ELF-1 (cell line): ENCODE results near the gene GUK1.

Source experiments
- DNase-seq: peaks from one replicate; pipeline ENCODE4 v3.0.0-alpha.2; 2016; ENCODE audit warnings: low read depth, low spot score

Gene GUK1, protein sequence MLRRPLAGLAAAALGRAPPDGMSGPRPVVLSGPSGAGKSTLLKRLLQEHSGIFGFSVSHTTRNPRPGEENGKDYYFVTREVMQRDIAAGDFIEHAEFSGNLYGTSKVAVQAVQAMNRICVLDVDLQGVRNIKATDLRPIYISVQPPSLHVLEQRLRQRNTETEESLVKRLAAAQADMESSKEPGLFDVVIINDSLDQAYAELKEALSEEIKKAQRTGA

DNA sequence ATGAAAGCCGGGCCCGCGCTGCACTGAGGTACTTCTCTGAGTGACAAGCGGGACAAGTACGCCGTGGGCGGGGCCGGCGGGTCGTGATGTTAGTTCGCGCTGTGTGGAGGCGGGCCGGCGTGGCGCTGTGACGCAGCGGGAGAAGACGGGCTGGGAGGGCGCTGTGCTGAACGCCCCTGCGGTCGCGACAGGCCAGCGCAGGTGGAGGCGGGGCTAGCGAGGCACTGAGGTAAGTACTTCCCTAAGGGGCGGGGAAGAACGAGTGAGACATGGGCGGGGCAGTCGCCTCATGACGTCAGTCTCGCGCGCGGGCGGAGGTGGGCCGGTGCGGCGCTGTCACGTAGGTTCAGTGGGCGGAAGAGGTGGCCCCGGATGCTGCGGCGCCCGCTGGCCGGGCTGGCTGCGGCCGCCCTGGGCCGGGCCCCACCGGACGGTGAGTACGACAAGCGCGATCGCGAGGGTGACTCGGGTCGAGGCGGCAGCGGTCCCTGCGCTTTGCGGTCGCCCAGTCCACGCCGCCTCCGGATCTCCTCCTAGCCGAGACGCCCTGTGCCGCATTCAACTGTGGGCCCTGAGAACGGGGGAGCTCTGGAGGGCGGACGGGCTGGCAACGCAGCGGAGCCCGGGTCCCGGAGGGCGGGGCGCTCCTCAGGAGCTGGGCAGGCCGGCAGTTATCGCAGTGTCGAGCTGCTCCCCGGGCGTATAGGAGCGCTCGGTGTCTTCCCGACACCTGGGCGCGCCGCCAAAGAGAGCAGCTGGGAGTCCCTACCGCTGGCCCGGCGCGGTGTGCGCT lies at the start of gene GUK1:
GUK1 (plus strand) TSS at position 349 of the 793 bp plus-strand sequence; CDS start at position 373, 24 bp downstream.
- peak; percentile 100 for DNase-seq

- DNase-seq = peak; percentile 1
Observed at GRCh38 chr1:228090613-228091081, 49.4 kb upstream of the GUK1 start.

- no peak for DNase-seq
Observed at GRCh38 chr1:228091084-228091483, 49.0 kb upstream of the GUK1 start.

DNA sequence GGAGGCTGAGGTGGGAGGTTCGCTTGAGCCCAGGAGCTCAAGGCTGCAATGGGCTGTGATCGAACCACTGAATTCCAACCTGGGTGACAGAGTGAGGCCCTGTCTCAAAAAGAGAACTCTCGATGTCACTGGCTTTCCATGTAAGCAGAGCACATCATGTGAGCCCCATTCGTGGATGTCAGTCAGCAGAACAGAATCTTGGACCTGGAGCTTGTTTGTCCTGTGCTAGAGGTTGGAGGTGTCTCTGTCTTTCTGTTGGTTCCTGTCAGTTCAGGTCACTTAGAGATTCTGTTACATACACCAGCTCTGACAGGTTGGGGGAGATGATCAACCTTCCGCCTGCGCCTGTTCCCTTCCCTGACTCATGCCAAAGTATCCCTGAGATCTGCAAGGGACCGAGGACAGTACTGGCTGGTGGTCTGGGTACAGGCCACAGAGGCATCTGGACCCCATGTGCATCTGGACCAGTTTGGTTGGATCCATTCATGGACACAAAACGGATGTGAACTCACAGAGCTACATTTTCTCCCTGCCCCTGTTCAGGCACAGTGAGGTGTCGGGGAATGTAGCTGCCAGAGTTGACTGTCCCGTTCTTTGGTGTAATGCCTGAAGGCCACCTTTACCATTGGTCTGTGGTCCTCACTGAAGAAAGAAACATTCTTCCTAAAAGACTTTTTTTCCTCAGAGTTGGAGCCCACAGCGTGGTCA lies 47.6 kb upstream of the GUK1 start:
- DNase-seq = no peak

DNA sequence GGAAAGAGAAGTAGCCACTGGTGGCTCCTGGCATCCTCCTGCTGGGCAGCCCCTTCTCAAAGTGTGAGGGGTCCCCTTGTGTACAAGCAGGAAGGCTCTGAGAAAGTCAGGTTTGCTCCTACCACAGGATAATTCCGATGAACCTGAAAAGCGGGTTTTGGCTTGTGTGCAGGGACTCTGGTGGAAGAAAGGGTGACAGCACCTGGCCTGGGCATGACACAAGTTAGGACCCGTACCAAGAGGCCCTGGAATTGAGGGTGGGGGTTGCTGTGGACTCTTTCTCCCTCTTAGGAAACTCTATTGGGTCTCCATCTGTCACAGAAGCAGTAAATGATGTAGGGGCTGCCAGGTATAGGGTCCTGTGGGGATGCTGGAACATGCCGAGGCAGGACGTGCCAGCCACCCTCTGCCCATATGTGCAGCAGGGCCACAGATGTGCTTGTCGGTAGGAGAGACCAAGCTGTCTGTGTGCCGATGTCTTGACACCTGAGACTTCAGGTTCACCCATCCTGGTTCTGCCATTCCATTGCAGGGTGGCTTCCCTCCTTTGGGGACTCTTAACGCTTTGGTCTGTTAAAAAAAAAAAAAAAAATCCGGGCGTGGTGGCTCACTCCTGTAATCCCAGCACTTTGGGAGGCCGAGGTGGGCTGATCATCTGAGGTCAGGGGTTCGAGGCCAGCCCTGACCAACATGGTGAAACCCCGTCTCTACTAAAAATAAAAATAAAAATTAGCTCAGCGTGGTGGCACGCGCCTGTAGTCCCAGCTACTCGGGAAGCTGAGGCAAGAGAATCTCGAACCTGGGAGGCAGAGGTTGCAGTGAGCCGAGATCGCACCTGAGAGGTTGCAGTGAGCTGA lies 46.8 kb upstream of the GUK1 start:
- peak; percentile 44 for DNase-seq

- no peak for DNase-seq
Observed at GRCh38 chr1:228094432-228095016, 45.6 kb upstream of the GUK1 start.

DNA sequence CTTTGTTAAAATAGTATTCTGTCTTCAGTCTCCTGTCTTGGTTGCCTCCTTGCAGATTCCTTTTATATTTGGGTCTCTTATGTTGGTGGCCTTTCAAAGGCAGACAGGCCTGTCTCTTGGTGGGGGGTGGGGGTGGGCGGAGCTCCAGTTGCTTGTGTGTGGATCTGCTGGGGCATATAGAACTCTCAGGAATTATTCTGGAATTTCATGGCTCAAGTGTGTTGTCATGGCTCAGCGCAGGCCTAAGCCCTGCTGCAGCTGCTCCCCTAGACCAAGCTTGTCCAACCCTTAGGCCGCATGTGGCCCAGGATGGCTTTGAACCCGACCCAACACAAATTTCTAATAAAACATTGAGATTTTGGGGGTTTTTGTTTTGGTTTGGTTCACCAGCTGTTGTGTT lies 44.9 kb upstream of the GUK1 start:
- peak; percentile 1 for DNase-seq

DNA sequence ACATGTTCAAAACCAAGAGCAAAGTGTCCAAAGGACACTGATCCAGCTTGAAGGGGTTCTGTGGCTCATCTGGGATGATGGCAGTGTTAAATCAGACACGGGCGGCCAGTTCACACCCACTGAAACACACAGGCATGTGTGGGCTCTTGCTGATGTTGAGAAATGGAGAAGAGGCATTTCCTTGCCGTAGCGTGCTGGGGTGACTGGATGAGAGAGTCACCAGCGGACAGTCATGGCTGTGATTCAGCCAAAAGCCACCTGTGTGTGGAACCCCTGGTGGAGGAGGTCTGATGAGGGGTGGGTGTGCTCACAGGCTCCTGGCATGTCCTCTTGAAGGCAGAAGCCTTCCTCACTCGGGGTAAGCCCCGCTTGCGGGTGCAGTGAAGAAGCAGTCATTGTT lies 44.1 kb upstream of the GUK1 start:
- peak; percentile 1 for DNase-seq

DNA sequence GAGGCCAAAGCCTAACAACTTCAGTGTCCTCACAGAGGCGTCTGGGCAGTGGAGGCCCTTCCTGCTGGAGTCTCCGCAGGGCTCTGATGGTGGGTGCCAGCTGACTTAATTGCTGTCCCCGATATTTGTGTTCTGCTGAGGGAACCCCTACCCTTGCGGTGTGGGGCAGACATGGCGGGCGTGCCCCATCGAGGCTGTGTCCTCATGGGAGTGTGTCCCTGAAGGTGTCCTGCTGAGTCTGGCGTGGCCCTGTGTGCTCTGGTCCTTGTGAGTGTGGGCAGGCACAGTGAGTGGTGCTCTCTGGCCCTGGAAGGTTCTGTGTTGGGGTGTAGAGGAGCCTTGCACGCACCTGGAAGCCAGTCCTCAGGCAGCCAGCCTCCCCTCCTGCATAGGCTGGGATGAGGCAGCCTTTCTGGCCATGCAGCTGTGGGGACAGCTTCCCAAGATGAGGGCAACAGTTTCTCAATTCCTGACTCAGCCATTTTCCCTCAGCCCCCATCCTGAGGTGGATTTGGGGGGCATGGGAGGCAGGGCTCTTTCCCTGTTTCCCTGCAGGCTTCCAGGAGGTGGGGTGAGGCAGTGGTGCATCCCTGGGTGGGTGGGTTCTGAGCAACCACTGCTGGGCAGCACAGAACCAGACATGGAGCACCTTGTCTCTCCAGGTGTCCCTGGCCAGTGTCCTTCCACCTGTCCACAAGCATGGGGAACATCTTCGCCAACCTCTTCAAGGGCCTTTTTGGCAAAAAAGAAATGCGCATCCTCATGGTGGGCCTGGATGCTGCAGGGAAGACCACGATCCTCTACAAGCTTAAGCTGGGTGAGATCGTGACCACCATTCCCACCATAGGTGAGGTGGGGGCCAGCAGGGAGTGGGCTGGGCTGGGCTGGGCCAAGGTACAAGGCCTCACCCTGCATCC lies 43.4 kb upstream of the GUK1 start:
- DNase-seq = no peak

DNA sequence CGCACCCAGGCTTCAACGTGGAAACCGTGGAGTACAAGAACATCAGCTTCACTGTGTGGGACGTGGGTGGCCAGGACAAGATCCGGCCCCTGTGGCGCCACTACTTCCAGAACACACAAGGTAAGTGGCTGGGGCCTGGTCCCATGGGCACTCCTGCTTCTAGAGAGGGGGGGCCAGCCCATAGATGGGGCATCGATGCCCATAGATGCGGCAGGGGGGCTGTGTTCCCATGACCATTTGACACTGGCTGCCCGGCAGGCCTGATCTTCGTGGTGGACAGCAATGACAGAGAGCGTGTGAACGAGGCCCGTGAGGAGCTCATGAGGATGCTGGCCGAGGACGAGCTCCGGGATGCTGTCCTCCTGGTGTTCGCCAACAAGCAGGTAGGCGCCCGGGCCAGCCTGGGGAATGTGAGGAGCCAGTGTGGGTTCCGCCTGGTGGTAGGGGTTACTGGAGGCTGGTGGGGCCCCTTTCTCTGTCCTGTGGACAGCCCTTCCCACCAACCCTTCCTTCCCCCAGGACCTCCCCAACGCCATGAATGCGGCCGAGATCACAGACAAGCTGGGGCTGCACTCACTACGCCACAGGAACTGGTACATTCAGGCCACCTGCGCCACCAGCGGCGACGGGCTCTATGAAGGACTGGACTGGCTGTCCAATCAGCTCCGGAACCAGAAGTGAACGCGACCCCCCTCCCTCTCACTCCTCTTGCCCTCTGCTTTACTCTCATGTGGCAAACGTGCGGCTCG lies 42.6 kb upstream of the GUK1 start:
- DNase-seq = peak; percentile 1

DNA sequence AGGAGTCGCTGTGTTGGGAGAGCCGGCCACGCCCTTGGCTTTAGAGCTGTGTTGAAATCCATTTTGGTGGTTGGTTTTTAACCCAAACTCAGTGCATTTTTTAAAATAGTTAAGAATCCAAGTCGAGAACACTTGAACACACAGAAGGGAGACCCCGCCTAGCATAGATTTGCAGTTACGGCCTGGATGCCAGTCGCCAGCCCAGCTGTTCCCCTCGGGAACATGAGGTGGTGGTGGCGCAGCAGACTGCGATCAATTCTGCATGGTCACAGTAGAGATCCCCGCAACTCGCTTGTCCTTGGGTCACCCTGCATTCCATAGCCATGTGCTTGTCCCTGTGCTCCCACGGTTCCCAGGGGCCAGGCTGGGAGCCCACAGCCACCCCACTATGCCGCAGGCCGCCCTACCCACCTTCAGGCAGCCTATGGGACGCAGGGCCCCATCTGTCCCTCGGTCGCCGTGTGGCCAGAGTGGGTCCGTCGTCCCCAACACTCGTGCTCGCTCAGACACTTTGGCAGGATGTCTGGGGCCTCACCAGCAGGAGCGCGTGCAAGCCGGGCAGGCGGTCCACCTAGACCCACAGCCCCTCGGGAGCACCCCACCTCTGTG lies 41.7 kb upstream of the GUK1 start:
- peak; percentile 3 for DNase-seq

GRCh38 chr1:228099331-228099732 lies 40.7 kb upstream of the GUK1 start:
- DNase-seq = peak; percentile 2

- DNase-seq = peak; percentile 8
Observed at GRCh38 chr1:228100822-228101613, 39.1 kb upstream of the GUK1 start.

DNA sequence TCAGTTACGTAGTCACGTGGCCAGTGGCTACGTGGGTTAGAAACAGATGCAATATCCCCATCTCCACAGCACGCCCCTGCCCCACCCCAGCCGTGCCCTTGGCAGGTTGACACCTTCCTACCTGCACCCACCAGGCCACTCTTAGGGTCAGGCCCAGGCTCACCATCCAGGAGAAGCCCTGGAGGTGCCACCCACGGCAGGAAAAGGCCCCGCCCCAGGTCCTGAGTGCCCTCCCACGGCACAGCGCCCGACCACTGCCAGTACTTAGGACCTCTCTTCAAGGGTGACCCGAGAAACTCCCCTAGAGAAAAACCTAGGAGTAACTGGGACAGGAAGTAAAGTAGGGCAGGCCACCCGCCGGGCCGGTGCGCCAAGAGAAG lies 38.5 kb upstream of the GUK1 start:
- DNase-seq = no peak

GRCh38 chr1:228101994-228102790 lies 37.9 kb upstream of the GUK1 start:
- DNase-seq = peak; percentile 67

DNA sequence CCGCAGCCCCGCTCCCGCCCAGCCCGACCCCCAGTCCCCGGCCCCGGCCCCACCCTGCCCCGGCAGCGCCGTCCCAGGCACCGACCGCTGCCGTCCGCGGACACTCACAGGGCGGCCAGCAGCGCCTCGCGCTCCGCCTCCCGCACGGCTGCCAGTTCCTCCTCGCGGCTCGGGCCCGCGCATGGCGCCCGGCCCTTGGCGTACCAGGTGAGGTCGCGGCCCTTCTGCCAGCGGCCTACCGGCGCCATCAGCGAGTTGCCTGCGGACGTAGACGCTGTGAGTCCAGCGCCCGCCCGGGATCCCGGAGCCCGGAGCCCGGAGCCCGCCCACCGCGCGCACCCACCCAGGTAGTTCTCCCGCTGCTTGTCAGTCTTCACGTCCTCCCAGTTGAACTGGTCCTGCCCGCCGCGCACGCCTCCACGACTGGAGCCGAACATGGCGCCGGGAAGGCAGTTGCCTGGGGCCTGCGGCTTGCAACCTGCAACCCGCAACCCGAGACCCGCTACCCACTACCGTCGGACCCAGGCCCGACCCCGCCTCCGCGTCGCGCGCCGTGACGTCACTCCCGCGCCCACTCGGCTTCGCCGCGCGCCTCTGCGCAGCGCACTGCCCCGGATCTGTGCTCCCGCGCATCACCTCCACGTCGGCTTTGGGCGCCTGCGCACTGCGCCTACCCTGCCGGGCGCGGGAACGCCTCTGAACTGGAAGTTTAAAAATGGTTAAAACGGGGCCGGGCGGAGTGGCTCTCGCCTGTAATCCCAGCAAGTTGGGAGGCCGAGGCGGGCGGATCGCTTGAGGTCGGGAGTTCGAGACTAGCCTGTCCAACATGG lies 37.1 kb upstream of the GUK1 start, which contains the start of gene C1orf35:
C1orf35 (minus strand) TSS at position 535 of the 830 bp plus-strand sequence; CDS start at position 437, 98 bp downstream.
- peak; percentile 98 for DNase-seq
